Measurements from ENCODE around the gene YARS2.
"Not testable (repeated sequence)": the region's sequence is repeated elsewhere in the genome, so short reads cannot be mapped to it uniquely, and the experiment has no call there.

The YARS2 gene

DNA sequence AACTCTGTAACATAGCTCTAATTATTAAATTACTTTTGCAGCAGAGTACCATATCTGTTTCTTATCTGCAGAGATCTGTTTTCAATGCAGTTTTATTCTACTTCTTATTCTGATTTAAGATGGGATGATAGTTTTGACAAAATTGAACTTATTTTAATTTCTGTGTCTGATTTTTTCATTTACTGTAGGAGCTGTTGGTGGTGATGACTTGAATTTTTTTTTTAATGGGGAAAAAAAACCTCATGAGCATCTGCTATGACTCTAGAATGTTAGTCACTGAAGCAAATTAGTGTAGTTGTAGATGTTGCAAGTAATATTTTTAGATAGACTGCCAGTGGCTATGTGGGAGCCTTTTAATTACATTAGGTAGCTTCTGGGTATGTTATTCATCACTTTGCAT, 53.2 kb downstream of the YARS2 start:
- H3K4me1 ChIP-seq (ENCODE audit: low read length), result peaks cover 6% of the 10 kb centered on the region; the same call in 1 of the 2 replicates
- no peaks in the 10 kb centered on the region for H3K27me3 ChIP-seq (replicated peaks; ENCODE audit: insufficient read depth, low read length)
- TF ChIP-seq EZH2phosphoT487 (IDR thresholded peaks at IDR 0.05; ENCODE audit: low read length) (no peak), EZH2 (optimal IDR thresholded peaks at IDR 0.05; ENCODE audit: low read depth, low read length) (no peak)
- TF ChIP-seq, protein P1, sequence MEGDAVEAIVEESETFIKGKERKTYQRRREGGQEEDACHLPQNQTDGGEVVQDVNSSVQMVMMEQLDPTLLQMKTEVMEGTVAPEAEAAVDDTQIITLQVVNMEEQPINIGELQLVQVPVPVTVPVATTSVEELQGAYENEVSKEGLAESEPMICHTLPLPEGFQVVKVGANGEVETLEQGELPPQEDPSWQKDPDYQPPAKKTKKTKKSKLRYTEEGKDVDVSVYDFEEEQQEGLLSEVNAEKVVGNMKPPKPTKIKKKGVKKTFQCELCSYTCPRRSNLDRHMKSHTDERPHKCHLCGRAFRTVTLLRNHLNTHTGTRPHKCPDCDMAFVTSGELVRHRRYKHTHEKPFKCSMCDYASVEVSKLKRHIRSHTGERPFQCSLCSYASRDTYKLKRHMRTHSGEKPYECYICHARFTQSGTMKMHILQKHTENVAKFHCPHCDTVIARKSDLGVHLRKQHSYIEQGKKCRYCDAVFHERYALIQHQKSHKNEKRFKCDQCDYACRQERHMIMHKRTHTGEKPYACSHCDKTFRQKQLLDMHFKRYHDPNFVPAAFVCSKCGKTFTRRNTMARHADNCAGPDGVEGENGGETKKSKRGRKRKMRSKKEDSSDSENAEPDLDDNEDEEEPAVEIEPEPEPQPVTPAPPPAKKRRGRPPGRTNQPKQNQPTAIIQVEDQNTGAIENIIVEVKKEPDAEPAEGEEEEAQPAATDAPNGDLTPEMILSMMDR (IDR thresholded peaks at IDR 0.05; ENCODE audit: low read length), result no peak
- H3K36me3 ChIP-seq (replicated peaks; ENCODE audit: insufficient read depth, low read length), result no peaks in the 10 kb centered on the region
- H3K4me3 ChIP-seq (ENCODE audit: low read length), result no peak overlapping the region
- 0 out of 2 replicates have a peak, but pooled peaks cover 3% of the 10 kb centered on the region for H4K20me1 ChIP-seq (ENCODE audit: insufficient read depth, low read length)
- no peak overlapping the region for H2AFZ ChIP-seq (ENCODE audit: low read length)
- H3K27ac ChIP-seq (ENCODE audit: low read length), result no peak overlapping the region
- H3K4me2 ChIP-seq (ENCODE audit: low read depth, low read length), result no peak overlapping the region
- H3F3A ChIP-seq (ENCODE audit: insufficient read depth, low read length), result peaks cover 13% of the 10 kb centered on the region; the same call in 1 of the 2 replicates
- H3K79me2 ChIP-seq (ENCODE audit: low read length), result peaks cover 64% of the 10 kb centered on the region
- no peaks in the 10 kb centered on the region for H3K9me3 ChIP-seq (replicated peaks; ENCODE audit: insufficient read depth, low read length)
- no peak for DNase-seq
- H3K9me2 ChIP-seq (replicated peaks; ENCODE audit: insufficient read depth, low read length), result no peaks in the 10 kb centered on the region
- H3K9ac ChIP-seq (ENCODE audit: low read length), result no peak overlapping the region

DNA sequence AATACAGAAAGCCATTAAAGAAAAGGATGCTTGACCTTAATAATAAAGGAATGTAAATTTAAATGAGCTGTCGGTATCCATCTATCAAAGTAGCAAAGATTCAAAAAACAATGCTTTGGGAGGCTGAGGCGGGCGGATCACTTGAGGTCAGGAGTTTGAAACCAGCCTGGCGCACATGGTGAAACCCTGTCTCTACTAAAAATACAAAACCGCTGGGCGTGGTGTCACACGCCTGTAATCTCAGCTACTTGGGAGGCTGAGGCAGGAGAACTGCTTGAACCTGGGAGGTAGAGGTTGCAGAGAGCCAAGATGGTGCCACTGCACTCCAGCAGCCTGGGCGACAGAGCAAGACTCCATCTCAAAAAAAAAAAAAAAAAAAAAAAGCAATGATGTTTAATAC, 56.3 kb downstream of the YARS2 start:
- DNase-seq; H3K4me1 ChIP-seq (ENCODE audit: low read length); H3K9me3 ChIP-seq (replicated peaks; ENCODE audit: insufficient read depth, low read length); H3F3A ChIP-seq (ENCODE audit: insufficient read depth, low read length); H3K27me3 ChIP-seq (replicated peaks; ENCODE audit: insufficient read depth, low read length); H3K36me3 ChIP-seq (replicated peaks; ENCODE audit: insufficient read depth, low read length); H3K9ac ChIP-seq (ENCODE audit: low read length); H3K27ac ChIP-seq (ENCODE audit: low read length); H3K4me3 ChIP-seq (ENCODE audit: low read length); H3K9me2 ChIP-seq (replicated peaks; ENCODE audit: insufficient read depth, low read length); H3K4me2 ChIP-seq (ENCODE audit: low read depth, low read length); H2AFZ ChIP-seq (ENCODE audit: low read length); H4K20me1 ChIP-seq (ENCODE audit: insufficient read depth, low read length): not testable (repeated sequence)
- peaks cover 81% of the 10 kb centered on the region for H3K79me2 ChIP-seq (ENCODE audit: low read length)

DNA sequence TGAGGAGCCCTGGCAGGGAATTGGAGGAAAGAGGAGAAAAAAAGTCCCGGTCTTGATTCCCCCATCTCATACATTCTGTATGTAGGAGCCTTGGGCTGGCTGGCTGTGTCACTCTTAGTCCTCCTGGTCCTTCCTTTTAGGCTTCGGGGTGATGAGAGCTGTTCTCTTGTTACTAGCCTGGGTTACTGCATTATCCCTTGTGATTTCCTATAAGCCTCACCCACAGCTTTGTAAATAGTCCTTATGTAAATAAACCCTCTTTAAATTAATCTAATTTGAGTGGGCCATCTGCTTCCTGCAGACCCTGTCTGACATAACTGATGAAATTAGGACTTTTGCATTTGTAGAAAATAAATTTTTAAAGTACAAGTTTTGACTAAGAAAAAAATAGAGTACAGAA, 57.4 kb downstream of the YARS2 start:
- no peak for DNase-seq
- TF ChIP-seq EZH2phosphoT487 (IDR thresholded peaks at IDR 0.05; ENCODE audit: low read length), result no peak
- TF ChIP-seq, protein P1 (IDR thresholded peaks at IDR 0.05; ENCODE audit: low read length), result no peak
- TF ChIP-seq EZH2 (optimal IDR thresholded peaks at IDR 0.05; ENCODE audit: low read depth, low read length), result no peak
- no peaks in the 10 kb centered on the region for H3K9me2 ChIP-seq (replicated peaks; ENCODE audit: insufficient read depth, low read length)
- no peaks in the 10 kb centered on the region for H3K4me1 ChIP-seq (ENCODE audit: low read length)
- no peaks in the 10 kb centered on the region for H3K9me3 ChIP-seq (replicated peaks; ENCODE audit: insufficient read depth, low read length)
- H3K27ac ChIP-seq (ENCODE audit: low read length), result no peak overlapping the region
- H3K36me3 ChIP-seq (replicated peaks; ENCODE audit: insufficient read depth, low read length), result 0 out of 2 replicates have a peak, but pooled peaks cover 6% of the 10 kb centered on the region
- peaks cover 3% of the 10 kb centered on the region; the same call in 1 of the 2 replicates for H3F3A ChIP-seq (ENCODE audit: insufficient read depth, low read length)
- H3K4me2 ChIP-seq (ENCODE audit: low read depth, low read length), result no peak overlapping the region
- no peak overlapping the region for H3K9ac ChIP-seq (ENCODE audit: low read length)
- H3K27me3 ChIP-seq (replicated peaks; ENCODE audit: insufficient read depth, low read length), result no peaks in the 10 kb centered on the region
- peaks cover 86% of the 10 kb centered on the region for H3K79me2 ChIP-seq (ENCODE audit: low read length)
- no peak overlapping the region for H3K4me3 ChIP-seq (ENCODE audit: low read length)
- 0 out of 2 replicates have a peak, but pooled peaks cover 3% of the 10 kb centered on the region for H4K20me1 ChIP-seq (ENCODE audit: insufficient read depth, low read length)
- H2AFZ ChIP-seq (ENCODE audit: low read length), result no peak overlapping the region

DNA sequence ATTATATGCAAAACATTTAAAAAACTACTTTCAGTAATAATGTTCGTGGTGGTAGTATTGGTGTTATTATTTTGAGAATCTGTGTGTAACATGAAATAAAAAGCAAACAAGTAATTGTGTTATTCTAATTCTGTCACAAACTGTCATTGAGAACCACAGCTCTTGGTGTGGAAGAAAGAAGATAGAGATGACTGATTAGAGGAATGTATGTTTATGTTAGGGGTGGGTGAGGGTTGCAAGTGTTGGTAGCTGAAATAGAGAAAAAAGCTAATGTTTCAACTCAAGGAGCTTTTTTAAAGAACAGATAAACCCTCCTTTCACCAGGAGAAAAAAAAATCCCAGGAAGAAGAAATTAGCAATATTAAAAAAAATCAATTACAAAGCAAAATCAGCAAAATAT, 58.3 kb downstream of the YARS2 start:
- H3K9me2 ChIP-seq (replicated peaks; ENCODE audit: insufficient read depth, low read length), result no peaks in the 10 kb centered on the region
- H3K36me3 ChIP-seq (replicated peaks; ENCODE audit: insufficient read depth, low read length), result 0 out of 2 replicates have a peak, but pooled peaks cover 6% of the 10 kb centered on the region
- no peak overlapping the region for H2AFZ ChIP-seq (ENCODE audit: low read length)
- H3K4me1 ChIP-seq (ENCODE audit: low read length), result no peaks in the 10 kb centered on the region
- H3K27ac ChIP-seq (ENCODE audit: low read length), result no peak overlapping the region
- no peak overlapping the region for H3K9ac ChIP-seq (ENCODE audit: low read length)
- H3F3A ChIP-seq (ENCODE audit: insufficient read depth, low read length), result peaks cover 3% of the 10 kb centered on the region; the same call in 1 of the 2 replicates
- no peak overlapping the region for H3K4me2 ChIP-seq (ENCODE audit: low read depth, low read length)
- no peak for DNase-seq
- no peaks in the 10 kb centered on the region for H3K27me3 ChIP-seq (replicated peaks; ENCODE audit: insufficient read depth, low read length)
- H3K4me3 ChIP-seq (ENCODE audit: low read length), result no peak overlapping the region
- no peaks in the 10 kb centered on the region for H3K9me3 ChIP-seq (replicated peaks; ENCODE audit: insufficient read depth, low read length)
- peaks cover 86% of the 10 kb centered on the region for H3K79me2 ChIP-seq (ENCODE audit: low read length)
- H4K20me1 ChIP-seq (ENCODE audit: insufficient read depth, low read length), result 0 out of 2 replicates have a peak, but pooled peaks cover 7% of the 10 kb centered on the region
- no peak for TF ChIP-seq EZH2phosphoT487 (IDR thresholded peaks at IDR 0.05; ENCODE audit: low read length)
- TF ChIP-seq EZH2 (optimal IDR thresholded peaks at IDR 0.05; ENCODE audit: low read depth, low read length), result no peak
- TF ChIP-seq, protein P1 (IDR thresholded peaks at IDR 0.05; ENCODE audit: low read length), result no peak

All from MM.1S (cell line).